CD14-positive monocyte (primary cell): ENCODE measurements around the gene LRRTM3. TPM values are rescaled to one million over a fixed set of nuclear protein-coding genes. Genes with fewer than 3 reads are reported as not detected.

Experiments
- DNase-seq, 3 donors: peaks; one replicate each; pipeline ENCODE4 v3.0.0-alpha.2; 2011 to 2022
- H2AFZ ChIP-seq: 2 replicates; pipeline ENCODE4 v1.6.0; 2012; ENCODE audit warnings: mild to moderate bottlenecking, low read depth, low read length, inconsistent platforms; ENCODE audit not compliant: insufficient read depth, poor library complexity, severe bottlenecking
- H3K27ac ChIP-seq, 2 donors: 1 replicate in 1 of 2; 2 replicates in 1 of 2; pipeline ENCODE4 v1.5.1; 2012 to 2013; ENCODE audit warnings: low read length in 2 of 2, control low read depth in 1 of 2, inconsistent platforms in 1 of 2, low read depth in 1 of 2, mild to moderate bottlenecking in 1 of 2
- H3K27me3 ChIP-seq, 2 donors: one replicate each; pipeline versions ENCODE4 v1.6.0 to v1.6.1; 2011 to 2013; ENCODE audit warnings: low read length in 2 of 2; ENCODE audit not compliant: control insufficient read depth in 2 of 2, insufficient read depth in 2 of 2
- H3K36me3 ChIP-seq, 2 donors: replicated peaks in 1 of 2; 1 replicate in 1 of 2; 2 replicates in 1 of 2; pipeline versions ENCODE4 v1.5.1 to v1.6.1; 2012 to 2013; ENCODE audit warnings: low read length in 2 of 2, control low read depth in 1 of 2, inconsistent platforms in 1 of 2, mild to moderate bottlenecking in 1 of 2; ENCODE audit not compliant: insufficient read depth in 2 of 2, control insufficient read depth in 1 of 2
- H3K4me1 ChIP-seq, 2 donors: 1 replicate in 1 of 2; 2 replicates in 1 of 2; pipeline versions ENCODE4 v1.5.1 to v1.6.1; 2012 to 2013; ENCODE audit warnings: low read length in 2 of 2, control low read depth in 1 of 2, inconsistent platforms in 1 of 2, mild to moderate bottlenecking in 1 of 2, moderate library complexity in 1 of 2; ENCODE audit not compliant: insufficient read depth in 2 of 2, control insufficient read depth in 1 of 2
- H3K4me2 ChIP-seq: replicated peaks from 2 replicates; pipeline ENCODE3; 2012; ENCODE audit warnings: low read length, moderate library complexity, mild to moderate bottlenecking; ENCODE audit not compliant: poor library complexity, severe bottlenecking; ENCODE audit errors: extremely low read depth
- H3K4me3 ChIP-seq, 3 experiments: fragments of 200-600 bp in 1 of 3; sonication (generic) in 1 of 3; replicated peaks in 1 of 3; 1 replicate in 2 of 3; 2 replicates in 1 of 3; pipeline ENCODE4 v1.5.1; 2011 to 2013; ENCODE audit warnings: low read length in 3 of 3, mild to moderate bottlenecking in 3 of 3, control low read depth in 2 of 3, low read depth in 2 of 3, inconsistent platforms in 1 of 3, moderate library complexity in 1 of 3
- H3K79me2 ChIP-seq: 2 replicates; pipeline ENCODE4 v1.6.0; 2012; ENCODE audit warnings: mild to moderate bottlenecking, control low read depth, inconsistent platforms, low read length, moderate library complexity; ENCODE audit not compliant: insufficient read depth
- H3K9ac ChIP-seq: 2 replicates; pipeline ENCODE4 v1.6.0; 2017; ENCODE audit warnings: low read length, mild to moderate bottlenecking; ENCODE audit not compliant: insufficient read depth, poor library complexity, severe bottlenecking
- H3K9me3 ChIP-seq, 2 donors: replicated peaks in 1 of 2; 1 replicate in 1 of 2; 2 replicates in 1 of 2; pipeline versions ENCODE4 v1.5.1 to v1.6.1; 2012 to 2013; ENCODE audit warnings: low read length in 2 of 2, control low read depth in 1 of 2; ENCODE audit not compliant: control insufficient read depth in 1 of 2, insufficient read depth in 1 of 2
- H4K20me1 ChIP-seq: 2 replicates; pipeline ENCODE4 v1.6.0; 2012; ENCODE audit warnings: mild to moderate bottlenecking, low read length, control low read depth, moderate library complexity; ENCODE audit not compliant: insufficient read depth
- H3K27ac Mint-ChIP-seq, 7 donors: one replicate each; pipeline ENCODE4 v1.8.0; 2020; ENCODE audit warnings: mild to moderate bottlenecking in 7 of 7, mixed read lengths in 7 of 7, moderate library complexity in 6 of 7, inconsistent platforms in 2 of 7
- H3K27me3 Mint-ChIP-seq, 3 donors: one replicate each; pipeline ENCODE4 v1.8.0; 2021 to 2022; ENCODE audit warnings: low read depth in 3 of 3, mild to moderate bottlenecking in 3 of 3, mixed read lengths in 3 of 3, moderate library complexity in 3 of 3, inconsistent platforms in 1 of 3
- H3K36me3 Mint-ChIP-seq, 2 donors: one replicate each; pipeline ENCODE4 v1.8.0; 2020; ENCODE audit warnings: mixed read lengths in 2 of 2, inconsistent platforms in 1 of 2, mild to moderate bottlenecking in 1 of 2
- H3K4me1 Mint-ChIP-seq: one replicate; pipeline ENCODE4 v1.8.0; 2020; ENCODE audit warnings: mild to moderate bottlenecking, mixed read lengths
- H3K4me3 Mint-ChIP-seq, 2 donors: one replicate each; pipeline ENCODE4 v1.8.0; 2020; ENCODE audit warnings: mild to moderate bottlenecking in 2 of 2, mixed read lengths in 2 of 2, moderate library complexity in 1 of 2
- H3K9me3 Mint-ChIP-seq, 7 donors: one replicate each; pipeline ENCODE4 v1.8.0; 2020 to 2022; ENCODE audit warnings: mixed read lengths in 7 of 7, mild to moderate bottlenecking in 6 of 7, moderate library complexity in 6 of 7, inconsistent platforms in 2 of 7
- WGBS: methylation state at CpG from one replicate; pipeline ENCODE4 v1.1.5; 2013; ENCODE audit warnings: missing lambda C conversion rate; ENCODE audit not compliant: insufficient coverage; 5-methylcytosine and 5-hydroxymethylcytosine counted together
- intact Hi-C, 2 donors: fragments of 100-400 bp; cut with micrococcal nuclease; formaldehyde crosslinking; loops; one replicate each; pipeline versions ENCODE4 v1.15.0 to v1.15.1; 2023
- polyA plus RNA-seq, 3 donors: library from polyadenylated mRNA; depleted of rRNA in 1 of 3; unstranded in 2 of 3; stranded (reverse) in 1 of 3; fragments of 300-500 nt in 2 of 3; fragments of >200 nt in 1 of 3; fragmentation: Illumina TruSeq in 2 of 3; gene quantifications; 1 replicate in 2 of 3; 2 replicates in 1 of 3; pipeline ENCODE4 v1.2.3, GENCODE V29; 2012 to 2021
- TF ChIP-seq, protein P1 (sequence below): fragments of 200-600 bp; IDR thresholded peaks from one replicate; pipeline ENCODE4 v1.8.0; 2022; ENCODE audit warnings: antibody characterized with exemption, mild to moderate bottlenecking

Gene LRRTM3
- polyA plus RNA-seq, 3 donors: not detected

DNA sequence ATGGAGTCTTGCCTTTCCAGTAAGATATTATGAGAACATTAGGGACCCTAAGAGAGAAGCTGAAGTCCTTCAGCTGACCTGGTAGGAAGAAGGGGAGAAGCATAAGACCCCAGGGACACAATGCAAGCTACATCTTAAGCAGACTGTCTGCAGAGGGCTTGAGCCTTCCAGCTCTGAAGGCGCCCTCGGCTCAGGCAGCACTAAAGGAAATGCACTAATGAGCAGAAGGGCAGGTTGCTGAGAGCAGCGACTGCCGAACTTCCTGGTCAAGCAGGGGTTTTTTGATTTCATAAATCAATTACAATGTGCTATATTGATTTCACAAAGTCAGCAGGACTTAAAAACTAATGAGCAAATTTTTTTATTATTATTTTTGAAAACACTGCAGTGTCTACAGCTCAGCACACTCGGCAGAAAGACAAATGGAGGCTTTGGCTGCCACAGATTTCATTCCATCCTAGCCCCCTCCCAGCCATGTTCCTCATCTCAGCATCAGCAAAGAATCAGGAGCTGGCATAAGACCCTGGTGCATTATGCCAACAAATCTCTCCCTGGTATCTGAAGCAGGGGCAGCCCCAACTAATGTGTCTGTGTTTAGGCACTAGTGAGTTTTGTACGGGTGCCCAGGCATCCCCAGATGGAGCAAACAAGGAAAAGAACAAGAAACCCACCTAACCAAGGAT lies 57.1 kb downstream of the LRRTM3 start:
- Mint-ChIP-seq H3K27ac (no peak overlapping the region), H3K4me3 (no peak overlapping the region), H3K4me1 (no peaks in the 10 kb centered on the region), H3K36me3 (no peaks in the 10 kb centered on the region), H3K9me3 (peaks cover 0 to 5% (median 0%) of the 10 kb centered on the region in 7 donors), H3K27me3 (peaks cover 0 to 2% (median 2%) of the 10 kb centered on the region in 3 donors)
- Histone ChIP-seq H3K79me2 (no peaks in the 10 kb centered on the region), H3K36me3 (no peaks in the 10 kb centered on the region), H2AFZ (no peak overlapping the region), H3K27ac (no peak overlapping the region), H3K9ac (no peak overlapping the region), H3K4me3 (no peak overlapping the region), H4K20me1 (no peaks in the 10 kb centered on the region), H3K4me1 (no peaks in the 10 kb centered on the region), H3K9me3 (no peaks in the 10 kb centered on the region), H3K27me3 (no peaks in the 10 kb centered on the region), H3K4me2 (no peak overlapping the region)
- intact Hi-C loops: no loop called here
- TF ChIP-seq, protein P1, sequence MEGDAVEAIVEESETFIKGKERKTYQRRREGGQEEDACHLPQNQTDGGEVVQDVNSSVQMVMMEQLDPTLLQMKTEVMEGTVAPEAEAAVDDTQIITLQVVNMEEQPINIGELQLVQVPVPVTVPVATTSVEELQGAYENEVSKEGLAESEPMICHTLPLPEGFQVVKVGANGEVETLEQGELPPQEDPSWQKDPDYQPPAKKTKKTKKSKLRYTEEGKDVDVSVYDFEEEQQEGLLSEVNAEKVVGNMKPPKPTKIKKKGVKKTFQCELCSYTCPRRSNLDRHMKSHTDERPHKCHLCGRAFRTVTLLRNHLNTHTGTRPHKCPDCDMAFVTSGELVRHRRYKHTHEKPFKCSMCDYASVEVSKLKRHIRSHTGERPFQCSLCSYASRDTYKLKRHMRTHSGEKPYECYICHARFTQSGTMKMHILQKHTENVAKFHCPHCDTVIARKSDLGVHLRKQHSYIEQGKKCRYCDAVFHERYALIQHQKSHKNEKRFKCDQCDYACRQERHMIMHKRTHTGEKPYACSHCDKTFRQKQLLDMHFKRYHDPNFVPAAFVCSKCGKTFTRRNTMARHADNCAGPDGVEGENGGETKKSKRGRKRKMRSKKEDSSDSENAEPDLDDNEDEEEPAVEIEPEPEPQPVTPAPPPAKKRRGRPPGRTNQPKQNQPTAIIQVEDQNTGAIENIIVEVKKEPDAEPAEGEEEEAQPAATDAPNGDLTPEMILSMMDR: no peak
- no peak for DNase-seq
- 59% methylated on average over 2 of the region's 6 CpGs for WGBS

DNA sequence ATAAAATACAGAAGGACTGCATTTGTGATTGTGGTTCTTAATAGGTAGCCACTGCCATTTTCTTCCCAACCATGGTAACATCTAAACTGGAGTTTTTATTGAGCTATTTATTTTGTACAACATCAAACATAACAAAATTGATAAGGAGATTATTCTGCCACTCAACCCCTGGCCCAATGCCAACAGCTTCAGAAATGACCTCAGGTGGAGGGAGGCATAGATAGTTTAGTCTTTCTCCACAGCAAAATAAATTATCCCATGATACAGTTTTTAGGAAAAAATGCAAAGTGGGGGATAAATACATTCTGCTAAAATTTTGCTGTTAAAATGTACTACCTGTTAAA lies 57.6 kb downstream of the LRRTM3 start:
- H3K27me3 Mint-ChIP-seq: peaks cover 0 to 2% (median 2%) of the 10 kb centered on the region in 3 donors
- intact Hi-C loops: no loop called here

More for the DNA sequence above, 57.6 kb downstream of the LRRTM3 start:
- Histone ChIP-seq H3K27me3 (no peaks in the 10 kb centered on the region), H3K9ac (no peak overlapping the region), H3K27ac (no peak overlapping the region), H2AFZ (no peak overlapping the region), H3K4me2 (no peak overlapping the region), H4K20me1 (no peaks in the 10 kb centered on the region), H3K4me3 (no peak overlapping the region), H3K9me3 (no peaks in the 10 kb centered on the region), H3K79me2 (no peaks in the 10 kb centered on the region), H3K36me3 (no peaks in the 10 kb centered on the region), H3K4me1 (no peaks in the 10 kb centered on the region)
- TF ChIP-seq, protein P1: no peak
- Mint-ChIP-seq H3K4me3 (no peak overlapping the region), H3K36me3 (no peaks in the 10 kb centered on the region), H3K4me1 (no peaks in the 10 kb centered on the region), H3K27ac (no peak overlapping the region), H3K9me3 (peaks cover 0 to 5% (median 0%) of the 10 kb centered on the region in 7 donors)
- DNase-seq: no peak
